Stimulated activated CD4-positive, alpha-beta T cell treated with anti-CD3 and anti-CD28 coated beads, Interleukin-12 subunit alpha, Interleukin-12 subunit beta, amount 100 ng/mL, for 48 hours (primary cell): ENCODE data around the gene ATP6V0B.

Experiments used
- DNase-seq, 3 donors: peaks; one replicate each; pipeline ENCODE4 v3.0.0-alpha.2; 2020; ENCODE audit warnings: low read depth in 2 of 3, low spot score in 1 of 3

ATP6V0B gene

GRCh38 chr1:44024903-44025525, 50.3 kb downstream of the ATP6V0B start:
- DNase-seq = no peak

- no peak for DNase-seq
Measured at GRCh38 chr1:44025816-44026215, 51.1 kb downstream of the ATP6V0B start.

DNA sequence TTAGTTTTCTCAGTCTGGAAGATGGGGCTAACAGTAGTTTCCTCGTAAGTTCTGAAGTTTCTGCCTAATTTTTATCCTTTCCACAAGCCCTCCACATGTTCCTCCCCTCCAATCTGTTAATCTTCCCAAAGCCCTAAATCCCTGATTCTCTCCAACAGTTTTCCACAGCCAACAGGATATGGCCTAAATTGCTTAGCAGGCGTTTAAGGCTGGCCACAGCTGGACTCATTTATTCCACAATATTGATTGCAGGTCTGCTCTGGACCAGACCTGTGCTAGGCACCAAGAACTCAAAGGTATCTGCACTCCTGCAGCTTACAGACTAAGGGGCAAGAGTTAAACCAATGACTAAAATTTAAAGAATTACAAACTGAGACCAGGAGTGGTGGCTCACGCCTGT, 52.6 kb downstream of the ATP6V0B start:
- DNase-seq = no peak
